Keratinocyte (primary cell): ENCODE data around the gene TUFT1. TPM values are rescaled to one million over a fixed set of nuclear protein-coding genes. Genes with fewer than 3 reads are reported as not detected.
A peak's percentile ranks its signal among the peaks of the same experiment; 100 is the strongest.

Source experiments
- DNase-seq: peaks from one replicate; pipeline ENCODE4 v3.0.0-alpha.2; 2011; ENCODE audit warnings: low read depth, missing footprints, low spot score
- FAIRE-seq: peaks from 2 replicates; lab custom pipeline; 2011; peaks lifted over from hg19 to GRCh38; lab: Jason Lieb, UNC
- H2AFZ ChIP-seq: 2 replicates; pipeline ENCODE4 v1.6.0; 2012; ENCODE audit warnings: low read length, control low read depth, inconsistent platforms; ENCODE audit not compliant: control insufficient read depth
- H3K27ac ChIP-seq: 2 replicates; pipeline ENCODE4 v1.5.1; 2011; ENCODE audit warnings: low read length; ENCODE audit not compliant: control insufficient read depth, insufficient read depth
- H3K27me3 ChIP-seq: 3 replicates; pipeline ENCODE4 v1.6.0; 2011; ENCODE audit warnings: low read length; ENCODE audit not compliant: control insufficient read depth, insufficient read depth; ENCODE audit errors: extremely low read depth
- H3K36me3 ChIP-seq, 2 experiments: 2 replicates in 1 of 2; 3 replicates in 1 of 2; pipeline ENCODE4 v1.5.1; 2011; ENCODE audit warnings: low read length in 2 of 2, mild to moderate bottlenecking in 1 of 2; ENCODE audit not compliant: control insufficient read depth in 2 of 2, insufficient read depth in 2 of 2; ENCODE audit errors: extremely low read depth in 1 of 2
- H3K4me1 ChIP-seq: 3 replicates; pipeline ENCODE4 v1.5.1; 2011; ENCODE audit warnings: low read length; ENCODE audit not compliant: control insufficient read depth, insufficient read depth; ENCODE audit errors: extremely low read depth
- H3K4me2 ChIP-seq: 3 replicates; pipeline ENCODE4 v1.6.0; 2011; ENCODE audit warnings: low read depth, low read length; ENCODE audit not compliant: control insufficient read depth, insufficient read depth; ENCODE audit errors: extremely low read depth
- H3K4me3 ChIP-seq, 3 experiments: fragments of 200-600 bp in 1 of 3; sonication (generic) in 1 of 3; 2 replicates in 2 of 3; 3 replicates in 1 of 3; pipeline ENCODE4 v1.5.1; 2011 to 2016; ENCODE audit warnings: low read length in 3 of 3, mild to moderate bottlenecking in 3 of 3, control low read depth in 2 of 3, inconsistent platforms in 1 of 3, low read depth in 1 of 3, mixed read lengths in 1 of 3, mixed run types in 1 of 3, moderate library complexity in 1 of 3; ENCODE audit not compliant: control insufficient read depth in 2 of 3, insufficient read depth in 2 of 3; ENCODE audit errors: extremely low read depth in 1 of 3
- H3K79me2 ChIP-seq: 2 replicates; pipeline ENCODE4 v1.6.0; 2012; ENCODE audit warnings: low read length; ENCODE audit not compliant: control insufficient read depth, insufficient read depth
- H3K9ac ChIP-seq: 3 replicates; pipeline ENCODE4 v1.6.0; 2011; ENCODE audit warnings: low read length; ENCODE audit not compliant: control insufficient read depth, insufficient read depth; ENCODE audit errors: extremely low read depth
- H3K9me1 ChIP-seq: 3 replicates; pipeline ENCODE4 v1.6.0; 2011; ENCODE audit warnings: low read length; ENCODE audit not compliant: control insufficient read depth, insufficient read depth; ENCODE audit errors: extremely low read depth
- H3K9me3 ChIP-seq: 2 replicates; pipeline ENCODE4 v1.5.1; 2012; ENCODE audit warnings: low read depth, low read length; ENCODE audit not compliant: control insufficient read depth
- H4K20me1 ChIP-seq: 3 replicates; pipeline ENCODE4 v1.6.0; 2011; ENCODE audit warnings: low read length; ENCODE audit not compliant: control insufficient read depth, insufficient read depth; ENCODE audit errors: extremely low read depth
- EZH2 ChIP-seq: IDR thresholded peaks from one replicate; pipeline ENCODE4 v1.6.1; 2012; ENCODE audit warnings: inconsistent platforms, mild to moderate bottlenecking, low read length, moderate library complexity
- dilution Hi-C: fragments of 300-500 bp; cut with MboI; formaldehyde crosslinking; loops from one replicate; pipeline ENCODE4 v1.7.0; 2020; ENCODE audit warnings: low sequenced_read_pairs; ENCODE audit not compliant: extremely low pct_ligation_motif_present
- polyA plus RNA-seq, 5 experiments: library from polyadenylated mRNA; depleted of rRNA in 3 of 5; stranded (reverse) in 3 of 5; stranded (forward) in 1 of 5; unstranded in 1 of 5; fragments of >200 nt; gene quantifications; 1 replicate in 1 of 5; 2 replicates in 3 of 5; 3 replicates in 1 of 5; pipeline versions ENCODE4 v1.2.1 to v1.2.3, GENCODE V29; 2011 to 2012; ENCODE audit warnings: missing spikeins in 2 of 5, low read depth in 1 of 5, low replicate concordance in 1 of 5
- TF ChIP-seq, protein P1 (sequence below), 3 experiments: IDR thresholded peaks in 1 of 3; conservative IDR thresholded peaks in 1 of 3; optimal IDR thresholded peaks in 1 of 3; 2 replicates in 2 of 3; 3 replicates in 1 of 3; pipeline versions ENCODE3 to v1.5.1; 2011; ENCODE audit warnings: low read length in 3 of 3, mild to moderate bottlenecking in 3 of 3, moderate library complexity in 2 of 3, control low read depth in 1 of 3, inconsistent platforms in 1 of 3; ENCODE audit not compliant: insufficient read depth in 2 of 3; ENCODE audit errors: extremely low read depth in 1 of 3

The TUFT1 gene
- polyA plus RNA-seq, 1 donor (not counting 4 experiments of a cell fraction or from before 2014, with no cell fraction given), result 70.0 TPM

DNA sequence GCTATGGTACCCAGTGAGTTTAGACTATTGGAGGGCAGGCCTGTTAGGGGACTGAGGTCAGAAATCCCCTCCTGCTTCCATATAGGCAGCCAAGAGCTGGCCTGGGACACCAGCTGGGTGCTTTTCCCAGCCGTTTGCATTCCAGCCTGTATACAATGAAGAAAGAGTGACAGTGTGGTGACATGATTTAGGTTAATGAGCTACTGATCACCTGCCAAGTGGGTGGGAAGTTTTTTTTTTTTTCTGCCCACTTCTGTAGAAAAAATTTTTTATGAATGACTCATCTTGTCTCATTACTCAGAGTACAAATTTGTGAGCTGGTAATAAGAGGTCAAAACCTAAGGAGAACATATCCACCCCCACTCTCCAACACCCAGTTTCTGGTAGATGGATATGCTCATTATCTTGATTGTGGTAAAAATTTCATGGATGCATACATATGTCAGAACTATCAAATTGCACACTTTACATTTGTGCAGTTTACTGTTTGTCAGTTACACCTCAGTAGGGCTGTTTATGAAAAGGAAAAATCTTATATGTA lies 45.3 kb upstream of the TUFT1 start:
- peak; percentile 52 for DNase-seq

GRCh38 chr1:151495316-151495715 lies 44.8 kb upstream of the TUFT1 start:
- Histone ChIP-seq H3K4me1 (peaks cover 14% of the 10 kb centered on the region), H2AFZ (no peak overlapping the region), H3K27me3 (no peaks in the 10 kb centered on the region), H3K4me2 (peak overlapping the region; percentile 54), H3K9me3 (no peaks in the 10 kb centered on the region), H3K9ac (no peak overlapping the region), H3K36me3 (no peaks in the 10 kb centered on the region), H3K9me1 (no peaks in the 10 kb centered on the region), H3K4me3 (no peak overlapping the region), H3K79me2 (no peaks in the 10 kb centered on the region), H3K27ac (peak overlapping the region; percentile 2), H4K20me1 (no peaks in the 10 kb centered on the region)
- FAIRE-seq, result no peak
- no peak for DNase-seq
- dilution Hi-C loops, result no loop called here
- no peak for TF ChIP-seq EZH2
- TF ChIP-seq, protein P1, sequence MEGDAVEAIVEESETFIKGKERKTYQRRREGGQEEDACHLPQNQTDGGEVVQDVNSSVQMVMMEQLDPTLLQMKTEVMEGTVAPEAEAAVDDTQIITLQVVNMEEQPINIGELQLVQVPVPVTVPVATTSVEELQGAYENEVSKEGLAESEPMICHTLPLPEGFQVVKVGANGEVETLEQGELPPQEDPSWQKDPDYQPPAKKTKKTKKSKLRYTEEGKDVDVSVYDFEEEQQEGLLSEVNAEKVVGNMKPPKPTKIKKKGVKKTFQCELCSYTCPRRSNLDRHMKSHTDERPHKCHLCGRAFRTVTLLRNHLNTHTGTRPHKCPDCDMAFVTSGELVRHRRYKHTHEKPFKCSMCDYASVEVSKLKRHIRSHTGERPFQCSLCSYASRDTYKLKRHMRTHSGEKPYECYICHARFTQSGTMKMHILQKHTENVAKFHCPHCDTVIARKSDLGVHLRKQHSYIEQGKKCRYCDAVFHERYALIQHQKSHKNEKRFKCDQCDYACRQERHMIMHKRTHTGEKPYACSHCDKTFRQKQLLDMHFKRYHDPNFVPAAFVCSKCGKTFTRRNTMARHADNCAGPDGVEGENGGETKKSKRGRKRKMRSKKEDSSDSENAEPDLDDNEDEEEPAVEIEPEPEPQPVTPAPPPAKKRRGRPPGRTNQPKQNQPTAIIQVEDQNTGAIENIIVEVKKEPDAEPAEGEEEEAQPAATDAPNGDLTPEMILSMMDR (optimal IDR thresholded peaks at IDR 0.05 in 1 of 3, IDR thresholded peaks at IDR 0.05 in 1 of 3, conservative IDR thresholded peaks at IDR 0.05 in 1 of 3; ENCODE audit: extremely low read depth in 1 of 3, insufficient read depth in 2 of 3, low read length in 3 of 3), result no peak

More for the DNA sequence above, 45.3 kb upstream of the TUFT1 start:
- no peak overlapping the region for H3K9ac ChIP-seq
- H3K27me3 ChIP-seq, result no peaks in the 10 kb centered on the region
- peak overlapping the region; percentile 2 for H3K27ac ChIP-seq
- TF ChIP-seq EZH2, result no peak
- TF ChIP-seq, protein P1 (optimal IDR thresholded peaks at IDR 0.05 in 1 of 3, IDR thresholded peaks at IDR 0.05 in 1 of 3, conservative IDR thresholded peaks at IDR 0.05 in 1 of 3; ENCODE audit: extremely low read depth in 1 of 3, insufficient read depth in 2 of 3, low read length in 3 of 3), result no peak
- no peak overlapping the region for H2AFZ ChIP-seq
- H3K9me3 ChIP-seq, result no peaks in the 10 kb centered on the region
- H3K4me3 ChIP-seq, result no peak overlapping the region
- peaks cover 14% of the 10 kb centered on the region for H3K4me1 ChIP-seq
- no peaks in the 10 kb centered on the region for H3K9me1 ChIP-seq
- dilution Hi-C loops, result no loop called here
- no peaks in the 10 kb centered on the region for H3K36me3 ChIP-seq
- H3K4me2 ChIP-seq, result peak overlapping the region; percentile 54
- FAIRE-seq, result peak; percentile 55
- H4K20me1 ChIP-seq, result no peaks in the 10 kb centered on the region
- no peaks in the 10 kb centered on the region for H3K79me2 ChIP-seq
